NT2/D1 (cell line): ENCODE data around the gene DSCAM.

Experiments used
- SUZ12 ChIP-seq: IDR thresholded peaks from 2 replicates; pipeline ENCODE4 v1.6.1; 2011; ENCODE audit not compliant: insufficient read length, insufficient read depth; ENCODE audit errors: extremely low read depth
- YY1 ChIP-seq: IDR thresholded peaks from 2 replicates; pipeline ENCODE4 v1.6.1; 2011; ENCODE audit not compliant: insufficient read length, insufficient read depth

GRCh38 chr21:40139636-40140035, 707.3 kb downstream of the DSCAM start:
- no peak for TF ChIP-seq SUZ12
- no peak for TF ChIP-seq YY1
